ENCODE measurements around the gene RUVBL1.

RUVBL1 gene

DNA sequence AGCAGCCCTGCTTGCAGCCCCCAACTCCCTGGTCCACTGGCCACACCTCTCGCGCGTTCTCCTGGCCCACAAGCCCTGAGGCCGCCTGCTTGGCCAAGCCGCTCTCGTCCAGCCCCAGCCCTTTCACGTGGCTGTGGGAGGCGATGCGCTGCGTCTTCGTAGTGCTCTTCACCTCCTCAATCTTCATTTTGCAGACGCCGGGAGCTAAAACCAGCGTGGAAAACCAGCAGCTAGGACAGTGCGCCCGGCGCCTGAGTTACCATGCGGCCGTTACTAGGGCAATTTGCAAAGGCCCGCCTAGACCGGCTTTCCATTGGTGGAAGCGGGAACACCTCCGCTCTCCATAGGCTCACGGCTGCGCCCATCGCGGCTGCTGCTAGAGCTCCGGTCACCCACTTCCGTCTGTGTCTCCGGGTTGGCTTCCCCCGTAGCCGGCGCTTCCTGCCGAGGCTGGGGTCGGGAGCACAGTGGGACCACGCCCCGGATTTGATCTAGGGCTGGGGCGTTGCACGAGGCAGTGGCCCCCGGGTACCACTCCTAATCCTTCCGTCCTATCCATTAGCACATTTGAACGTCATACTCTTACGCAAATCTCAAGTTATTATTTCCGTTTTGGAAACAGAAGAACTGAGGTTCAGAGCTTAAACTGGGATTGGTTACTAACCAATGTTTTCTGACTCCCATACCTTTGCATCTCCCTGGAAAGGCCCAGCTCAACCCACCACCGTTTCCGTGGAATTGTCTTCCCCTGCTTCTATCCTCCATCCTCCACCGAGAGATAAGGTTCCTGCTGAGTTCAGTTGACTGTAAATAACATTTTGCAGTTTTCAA lies at the start of gene RUVBL1:
TSS of gene RUVBL1 (minus strand) at position 275 of the 831 bp plus-strand sequence. CDS start at position 187, 88 bp downstream.
- TF ChIP-seq, protein P1, sequence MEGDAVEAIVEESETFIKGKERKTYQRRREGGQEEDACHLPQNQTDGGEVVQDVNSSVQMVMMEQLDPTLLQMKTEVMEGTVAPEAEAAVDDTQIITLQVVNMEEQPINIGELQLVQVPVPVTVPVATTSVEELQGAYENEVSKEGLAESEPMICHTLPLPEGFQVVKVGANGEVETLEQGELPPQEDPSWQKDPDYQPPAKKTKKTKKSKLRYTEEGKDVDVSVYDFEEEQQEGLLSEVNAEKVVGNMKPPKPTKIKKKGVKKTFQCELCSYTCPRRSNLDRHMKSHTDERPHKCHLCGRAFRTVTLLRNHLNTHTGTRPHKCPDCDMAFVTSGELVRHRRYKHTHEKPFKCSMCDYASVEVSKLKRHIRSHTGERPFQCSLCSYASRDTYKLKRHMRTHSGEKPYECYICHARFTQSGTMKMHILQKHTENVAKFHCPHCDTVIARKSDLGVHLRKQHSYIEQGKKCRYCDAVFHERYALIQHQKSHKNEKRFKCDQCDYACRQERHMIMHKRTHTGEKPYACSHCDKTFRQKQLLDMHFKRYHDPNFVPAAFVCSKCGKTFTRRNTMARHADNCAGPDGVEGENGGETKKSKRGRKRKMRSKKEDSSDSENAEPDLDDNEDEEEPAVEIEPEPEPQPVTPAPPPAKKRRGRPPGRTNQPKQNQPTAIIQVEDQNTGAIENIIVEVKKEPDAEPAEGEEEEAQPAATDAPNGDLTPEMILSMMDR (IDR thresholded peaks at IDR 0.05; ENCODE audit: control insufficient read depth, insufficient read depth, low read depth, low read length, missing control alignments), result no peak
- peak within 1 kb of the TSS; percentile 87 for H3K4me3 ChIP-seq (ENCODE audit: control insufficient read depth, low read depth, low read length)
- peak; percentile 82 for DNase-seq (ENCODE audit: low read depth)

DNA sequence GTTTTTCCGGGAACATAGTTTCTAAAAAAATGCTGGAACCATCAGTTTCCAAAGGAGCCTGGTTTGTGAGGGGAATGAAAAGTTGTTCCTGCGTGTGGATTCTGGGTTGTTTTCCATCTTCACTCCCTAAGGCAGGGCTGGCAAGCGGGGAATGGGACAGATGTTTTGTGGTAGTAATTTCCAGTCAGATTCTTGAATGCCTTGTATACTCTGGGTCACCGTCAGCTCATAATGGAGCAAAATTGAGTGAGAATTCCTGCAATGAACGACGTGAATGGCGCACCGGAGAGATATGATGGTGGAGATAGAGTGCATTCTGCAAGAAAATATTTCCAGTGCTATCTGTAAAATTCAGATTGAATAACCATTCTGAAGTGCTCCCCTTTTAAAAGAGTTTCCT lies 49.6 kb upstream of the RUVBL1 start:
- DNase-seq (ENCODE audit: low read depth), result no peak
- TF ChIP-seq, protein P1 (IDR thresholded peaks at IDR 0.05; ENCODE audit: control insufficient read depth, insufficient read depth, low read depth, low read length, missing control alignments), result no peak
- no peak overlapping the region for H3K4me3 ChIP-seq (ENCODE audit: control insufficient read depth, low read depth, low read length)

DNA sequence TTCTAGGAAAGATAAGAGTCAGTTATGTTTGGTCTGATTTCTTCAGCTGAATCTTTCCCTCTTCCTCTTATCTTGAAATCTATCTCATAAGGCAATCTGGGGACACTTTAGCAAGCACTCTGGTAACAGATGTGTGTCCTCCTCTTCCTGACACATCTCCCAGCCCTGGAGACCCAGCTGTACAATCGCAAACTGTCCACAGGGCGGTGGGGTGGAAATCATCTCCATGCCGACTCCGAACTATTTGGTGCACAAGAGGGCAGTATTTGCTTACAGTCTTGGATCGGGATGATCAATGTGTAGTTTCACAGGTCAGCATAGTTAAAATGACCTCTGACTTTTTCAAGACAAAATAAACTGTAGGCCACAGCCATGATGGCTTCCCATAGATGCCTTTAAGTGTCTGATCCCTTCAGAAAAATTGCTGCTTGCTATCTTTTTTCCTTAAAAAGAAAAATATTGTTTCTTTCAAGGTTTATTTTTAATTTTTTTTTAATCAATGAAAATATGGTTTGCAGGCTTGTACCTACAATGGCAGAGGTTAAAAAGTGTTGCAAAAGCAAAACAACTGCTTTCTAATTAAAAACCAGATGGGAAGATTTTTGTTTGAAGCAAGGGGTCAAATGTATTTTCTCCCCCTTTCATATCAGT lies 47.4 kb upstream of the RUVBL1 start:
- peak; percentile 52 for DNase-seq (ENCODE audit: low read depth)

DNA sequence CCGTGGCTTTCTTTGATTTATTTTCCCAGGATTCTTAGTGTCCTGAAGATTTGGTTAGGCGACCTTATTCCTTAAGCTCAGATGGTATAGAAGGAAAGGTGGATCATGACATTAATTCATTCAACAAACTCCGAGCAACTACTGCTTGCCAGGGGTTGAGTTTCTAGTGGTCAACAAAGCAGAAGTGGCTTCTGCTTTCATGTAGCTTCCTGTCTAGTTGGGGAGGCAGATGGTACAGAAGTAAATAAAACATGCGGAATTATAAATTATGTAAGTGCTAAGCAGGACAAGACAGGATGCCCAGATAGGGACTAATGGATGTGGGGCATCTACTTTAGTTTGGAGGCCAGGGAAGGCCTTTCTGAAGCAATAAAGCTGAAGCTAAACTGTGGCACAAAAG lies 45.2 kb upstream of the RUVBL1 start:
- TF ChIP-seq, protein P1 (IDR thresholded peaks at IDR 0.05; ENCODE audit: control insufficient read depth, insufficient read depth, low read depth, low read length, missing control alignments), result no peak
- no peak overlapping the region for H3K4me3 ChIP-seq (ENCODE audit: control insufficient read depth, low read depth, low read length)
- no peak for DNase-seq (ENCODE audit: low read depth)

More for the DNA sequence above, 47.4 kb upstream of the RUVBL1 start:
- no peak overlapping the region for H3K4me3 ChIP-seq (ENCODE audit: control insufficient read depth, low read depth, low read length)
- TF ChIP-seq, protein P1 (IDR thresholded peaks at IDR 0.05; ENCODE audit: control insufficient read depth, insufficient read depth, low read depth, low read length, missing control alignments), result peak; percentile 92

DNA sequence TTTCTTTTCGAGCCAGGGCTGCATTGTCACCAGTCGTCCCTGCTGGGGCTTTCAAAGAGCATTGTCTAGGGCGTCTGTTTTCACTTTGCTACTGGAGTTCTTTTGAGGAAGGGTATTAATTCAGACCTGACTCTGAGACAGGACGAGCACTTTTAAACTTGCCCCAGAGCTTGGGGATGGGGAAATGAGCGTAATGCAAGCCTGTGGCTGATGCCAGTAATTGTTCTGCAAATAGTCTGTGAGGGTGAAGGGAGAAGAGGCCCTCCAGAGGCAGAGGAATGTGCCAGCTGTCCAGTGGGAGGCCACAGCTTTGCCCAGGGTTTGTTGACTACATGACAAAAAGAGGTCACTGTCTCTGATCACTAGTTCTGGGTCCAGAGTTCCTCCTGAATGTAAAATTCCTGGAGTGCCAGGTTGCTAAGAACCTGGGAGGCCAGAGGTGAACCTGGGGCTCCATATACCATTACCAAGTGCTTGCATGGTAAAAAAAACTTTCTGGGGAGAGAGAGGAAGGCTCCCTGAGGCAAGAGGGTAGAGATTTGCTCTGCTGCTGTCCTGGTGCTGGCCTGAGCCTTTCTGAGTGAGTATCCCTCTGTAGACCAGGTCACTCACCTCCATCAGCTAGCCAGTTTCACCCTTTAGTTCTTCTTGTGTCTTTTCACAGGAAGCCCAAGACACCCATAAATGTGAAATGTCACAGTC lies 44.5 kb upstream of the RUVBL1 start:
- H3K4me3 ChIP-seq (ENCODE audit: control insufficient read depth, low read depth, low read length), result no peak overlapping the region
- no peak for DNase-seq (ENCODE audit: low read depth)

DNA sequence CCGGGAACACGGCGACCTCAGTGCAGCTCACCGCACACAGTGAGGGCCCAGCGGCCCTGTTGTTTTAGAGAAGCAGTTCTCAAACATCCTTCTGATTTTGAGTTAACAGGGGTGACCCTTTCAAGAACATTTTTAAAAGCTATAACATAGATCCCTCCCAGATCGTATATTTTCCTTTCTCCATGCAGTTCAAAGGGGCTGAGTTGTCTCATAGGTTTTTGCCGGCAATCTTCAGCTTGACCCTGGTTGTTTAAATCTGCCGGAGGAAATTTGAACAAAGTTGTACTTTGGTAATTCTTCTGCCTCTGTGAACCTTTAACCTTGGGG lies 44.0 kb upstream of the RUVBL1 start:
- no peak overlapping the region for H3K4me3 ChIP-seq (ENCODE audit: control insufficient read depth, low read depth, low read length)
- TF ChIP-seq, protein P1 (IDR thresholded peaks at IDR 0.05; ENCODE audit: control insufficient read depth, insufficient read depth, low read depth, low read length, missing control alignments), result no peak
- DNase-seq (ENCODE audit: low read depth), result no peak

More for the DNA sequence above, 44.5 kb upstream of the RUVBL1 start:
- TF ChIP-seq, protein P1 (IDR thresholded peaks at IDR 0.05; ENCODE audit: control insufficient read depth, insufficient read depth, low read depth, low read length, missing control alignments), result no peak
